ENCODE measurements around the gene UNC13A. TPM values are rescaled to one million over a fixed set of nuclear protein-coding genes. Genes with fewer than 3 reads are reported as not detected.

UNC13A gene
- total and polyA plus RNA-seq, 2 donors (not counting 3 experiments of a cell fraction or from before 2014, with no cell fraction given), result 0.04 to 0.09 TPM

GRCh38 chr19:17617807-17618192 lies 70.4 kb downstream of the UNC13A start:
- Histone ChIP-seq H3K9me1 (replicated peaks; ENCODE audit: control insufficient read depth, extremely low read depth, insufficient read depth, low read length) (no peaks in the 10 kb centered on the region), H3K27ac (ENCODE audit: insufficient read depth, low read depth, low read length) (no peak overlapping the region), H3K9ac (replicated peaks; ENCODE audit: extremely low read depth, insufficient read depth, low read length) (no peak overlapping the region), H3K4me1 (ENCODE audit: control insufficient read depth, extremely low read depth, insufficient read depth, low read length) (no peaks in the 10 kb centered on the region), H3K4me2 (ENCODE audit: insufficient read depth, low read length) (no peak overlapping the region), H2AFZ (ENCODE audit: low read depth, low read length) (no peak overlapping the region), H3K36me3 (ENCODE audit: control insufficient read depth in 2 of 2, extremely low read depth in 1 of 2, insufficient read depth in 2 of 2, low read length in 2 of 2) (no peaks in the 10 kb centered on the region), H3K4me3 (replicated peaks in 1 of 3; ENCODE audit: insufficient read depth in 1 of 3, low read depth in 1 of 3, low read length in 3 of 3) (no peak overlapping the region), H4K20me1 (replicated peaks; ENCODE audit: control insufficient read depth, extremely low read depth, insufficient read depth, low read length) (no peaks in the 10 kb centered on the region), H3K79me2 (ENCODE audit: control insufficient read depth, insufficient read depth, low read length) (no peaks in the 10 kb centered on the region), H3K27me3 (ENCODE audit: control insufficient read depth in 2 of 2, insufficient read depth in 2 of 2, low read length in 2 of 2) (peaks cover 2 to 3% of the 10 kb centered on the region in 2 experiments), H3K9me3 (replicated peaks; ENCODE audit: control insufficient read depth, insufficient read depth, low read length) (no peaks in the 10 kb centered on the region)
- DNase-seq (ENCODE audit: low read depth, low spot score) (no peak), FAIRE-seq (no peak)
- dilution Hi-C loops (cut with MboI; ENCODE audit: extremely low pct_ligation_motif_present, low sequenced_read_pairs), result no loop called here
- POLR2A ChIA-PET, result no interaction called here
- TF ChIP-seq POLR2A (IDR thresholded peaks at IDR 0.05; ENCODE audit: low read depth, low read length), result no peak
- TF ChIP-seq FOS (IDR thresholded peaks at IDR 0.05; ENCODE audit: borderline replicate concordance, insufficient read depth, low read length), result no peak
- TF ChIP-seq, protein P1, sequence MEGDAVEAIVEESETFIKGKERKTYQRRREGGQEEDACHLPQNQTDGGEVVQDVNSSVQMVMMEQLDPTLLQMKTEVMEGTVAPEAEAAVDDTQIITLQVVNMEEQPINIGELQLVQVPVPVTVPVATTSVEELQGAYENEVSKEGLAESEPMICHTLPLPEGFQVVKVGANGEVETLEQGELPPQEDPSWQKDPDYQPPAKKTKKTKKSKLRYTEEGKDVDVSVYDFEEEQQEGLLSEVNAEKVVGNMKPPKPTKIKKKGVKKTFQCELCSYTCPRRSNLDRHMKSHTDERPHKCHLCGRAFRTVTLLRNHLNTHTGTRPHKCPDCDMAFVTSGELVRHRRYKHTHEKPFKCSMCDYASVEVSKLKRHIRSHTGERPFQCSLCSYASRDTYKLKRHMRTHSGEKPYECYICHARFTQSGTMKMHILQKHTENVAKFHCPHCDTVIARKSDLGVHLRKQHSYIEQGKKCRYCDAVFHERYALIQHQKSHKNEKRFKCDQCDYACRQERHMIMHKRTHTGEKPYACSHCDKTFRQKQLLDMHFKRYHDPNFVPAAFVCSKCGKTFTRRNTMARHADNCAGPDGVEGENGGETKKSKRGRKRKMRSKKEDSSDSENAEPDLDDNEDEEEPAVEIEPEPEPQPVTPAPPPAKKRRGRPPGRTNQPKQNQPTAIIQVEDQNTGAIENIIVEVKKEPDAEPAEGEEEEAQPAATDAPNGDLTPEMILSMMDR (IDR thresholded peaks at IDR 0.05; ENCODE audit: extremely low read depth in 1 of 2, insufficient read depth in 1 of 2, low read depth in 1 of 2, low read length in 2 of 2), result no peak
- TF ChIP-seq EZH2 (IDR thresholded peaks at IDR 0.05; ENCODE audit: borderline replicate concordance, low read depth, low read length, severe bottlenecking), result no peak
- intact Hi-C loops (cut with micrococcal nuclease), result no loop called here
- CTCF ChIA-PET, result no interaction called here
- BruUV-seq (replicated peaks), result no TSS peak

DNA sequence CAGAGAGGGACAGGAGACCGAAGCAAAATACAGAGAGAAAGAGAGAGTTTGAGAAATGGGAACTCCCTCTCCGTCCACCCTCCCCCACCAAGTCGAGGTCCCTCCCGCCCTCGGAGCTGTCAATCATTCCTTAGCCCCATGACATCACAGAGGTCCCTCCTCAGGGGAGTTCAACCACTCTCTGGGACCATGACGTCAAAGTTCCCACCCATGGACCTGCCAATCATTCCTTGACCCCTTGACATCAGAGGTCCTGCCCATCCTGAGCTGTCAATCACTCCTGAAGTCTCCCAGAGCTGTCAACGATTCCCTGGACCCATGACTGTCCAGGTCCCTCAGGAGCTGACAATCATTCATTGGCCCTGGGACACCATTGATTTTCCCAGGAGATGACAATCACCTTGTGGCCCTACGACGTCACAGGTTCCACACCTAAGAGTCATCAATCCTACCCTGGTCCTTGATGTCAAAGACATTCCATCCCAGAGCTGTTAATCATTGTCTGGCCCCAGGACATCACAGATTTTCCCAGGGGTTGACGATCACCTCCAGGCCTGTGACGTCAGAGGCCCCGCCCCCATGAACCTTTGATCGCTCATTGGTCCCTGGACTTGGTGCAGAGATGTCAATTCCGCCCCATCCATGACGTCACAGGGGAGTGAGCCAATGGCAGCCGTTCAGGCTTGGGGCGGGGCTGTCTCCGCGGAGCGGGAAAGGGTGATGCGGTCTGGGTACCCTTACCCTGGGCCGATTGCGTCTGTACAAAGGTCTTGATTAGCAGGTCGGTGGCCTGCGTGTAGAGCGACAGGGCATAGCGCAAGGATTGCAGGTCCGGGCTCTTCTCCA lies 71.0 kb downstream of the UNC13A start:
- no peak overlapping the region for H3K4me3 ChIP-seq (replicated peaks in 1 of 3; ENCODE audit: insufficient read depth in 1 of 3, low read depth in 1 of 3, low read length in 3 of 3)
- ChIA-PET POLR2A (no interaction called here), CTCF (interaction anchor here (1.2 to 1.5 kb wide), 2 partner anchors 12 to 149 kb away, joined by 3 read pairs; no protein-coding TSS in a partner anchor)
- no peaks in the 10 kb centered on the region for H3K9me3 ChIP-seq (replicated peaks; ENCODE audit: control insufficient read depth, insufficient read depth, low read length)
- intact Hi-C loops (cut with micrococcal nuclease) (no loop called here), dilution Hi-C loops (cut with MboI; ENCODE audit: extremely low pct_ligation_motif_present, low sequenced_read_pairs) (no loop called here)
- DNase-seq (ENCODE audit: low read depth, low spot score) (no peak), FAIRE-seq (no peak)
- H4K20me1 ChIP-seq (replicated peaks; ENCODE audit: control insufficient read depth, extremely low read depth, insufficient read depth, low read length), result no peaks in the 10 kb centered on the region
- no peak overlapping the region for H3K4me2 ChIP-seq (ENCODE audit: insufficient read depth, low read length)
- H3K9me1 ChIP-seq (replicated peaks; ENCODE audit: control insufficient read depth, extremely low read depth, insufficient read depth, low read length), result no peaks in the 10 kb centered on the region
- H3K9ac ChIP-seq (replicated peaks; ENCODE audit: extremely low read depth, insufficient read depth, low read length), result no peak overlapping the region
- H3K36me3 ChIP-seq (ENCODE audit: control insufficient read depth in 2 of 2, extremely low read depth in 1 of 2, insufficient read depth in 2 of 2, low read length in 2 of 2), result no peaks in the 10 kb centered on the region
- peaks cover 2 to 3% of the 10 kb centered on the region in 2 experiments for H3K27me3 ChIP-seq (ENCODE audit: control insufficient read depth in 2 of 2, insufficient read depth in 2 of 2, low read length in 2 of 2)
- TF ChIP-seq, protein P2, sequence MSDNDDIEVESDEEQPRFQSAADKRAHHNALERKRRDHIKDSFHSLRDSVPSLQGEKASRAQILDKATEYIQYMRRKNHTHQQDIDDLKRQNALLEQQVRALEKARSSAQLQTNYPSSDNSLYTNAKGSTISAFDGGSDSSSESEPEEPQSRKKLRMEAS (IDR thresholded peaks at IDR 0.05; ENCODE audit: insufficient read depth, insufficient read length), result no peak
- no peak for TF ChIP-seq POLR2A (IDR thresholded peaks at IDR 0.05; ENCODE audit: low read depth, low read length)
- no peak for TF ChIP-seq EZH2 (IDR thresholded peaks at IDR 0.05; ENCODE audit: borderline replicate concordance, low read depth, low read length, severe bottlenecking)
- TF ChIP-seq POLR2AphosphoS5 (IDR thresholded peaks at IDR 0.05; ENCODE audit: insufficient read depth, low read depth, low read length), result no peak
- TF ChIP-seq, protein P1 (IDR thresholded peaks at IDR 0.05; ENCODE audit: extremely low read depth in 1 of 2, insufficient read depth in 1 of 2, low read depth in 1 of 2, low read length in 2 of 2), result no peak
- H2AFZ ChIP-seq (ENCODE audit: low read depth, low read length), result no peak overlapping the region
- no TSS peak for BruUV-seq (replicated peaks)
- H3K27ac ChIP-seq (ENCODE audit: insufficient read depth, low read depth, low read length), result no peak overlapping the region
- H3K79me2 ChIP-seq (ENCODE audit: control insufficient read depth, insufficient read depth, low read length), result no peaks in the 10 kb centered on the region
- H3K4me1 ChIP-seq (ENCODE audit: control insufficient read depth, extremely low read depth, insufficient read depth, low read length), result no peaks in the 10 kb centered on the region

All from endothelial cell of umbilical vein (primary cell).